Measurements from ENCODE around the gene ATRAID. TPM values are rescaled to one million over a fixed set of nuclear protein-coding genes. Genes with fewer than 3 reads are reported as not detected.
A peak's percentile ranks its signal among the peaks of the same experiment; 100 is the strongest.
"Not testable (repeated sequence)": the region's sequence is repeated elsewhere in the genome, so short reads cannot be mapped to it uniquely, and the experiment has no call there.

ATRAID gene
- total RNA-seq, 1 experiment from 2014 or later: 182 TPM

- Histone ChIP-seq H3K36me3 (replicated peaks; ENCODE audit: control insufficient read depth, insufficient read depth, low read length) (no peaks in the 10 kb centered on the region), H3K4me3 (ENCODE audit: insufficient read depth, low read depth, low read length) (no peak overlapping the region), H3K27me3 (ENCODE audit: control insufficient read depth, insufficient read depth, low read length) (no peaks in the 10 kb centered on the region)
- no peak for DNase-seq
Measured at GRCh38 chr2:27184115-27184514, 27.7 kb upstream of the ATRAID start.

GRCh38 chr2:27185331-27186026, 26.4 kb upstream of the ATRAID start:
- no peak for DNase-seq
- Histone ChIP-seq H3K4me3 (ENCODE audit: insufficient read depth, low read depth, low read length) (no peak overlapping the region), H3K27me3 (ENCODE audit: control insufficient read depth, insufficient read depth, low read length) (no peaks in the 10 kb centered on the region), H3K36me3 (replicated peaks; ENCODE audit: control insufficient read depth, insufficient read depth, low read length) (no peaks in the 10 kb centered on the region)

- Histone ChIP-seq H3K4me3 (ENCODE audit: insufficient read depth, low read depth, low read length) (no peak overlapping the region), H3K36me3 (replicated peaks; ENCODE audit: control insufficient read depth, insufficient read depth, low read length) (no peaks in the 10 kb centered on the region), H3K27me3 (ENCODE audit: control insufficient read depth, insufficient read depth, low read length) (no peaks in the 10 kb centered on the region)
- no peak for DNase-seq
Measured at GRCh38 chr2:27186613-27187345, 25.1 kb upstream of the ATRAID start.

- Histone ChIP-seq H3K27me3 (ENCODE audit: control insufficient read depth, insufficient read depth, low read length) (no peaks in the 10 kb centered on the region), H3K36me3 (replicated peaks; ENCODE audit: control insufficient read depth, insufficient read depth, low read length) (no peaks in the 10 kb centered on the region)
- no peak for DNase-seq
Measured at GRCh38 chr2:27189989-27190388, 21.9 kb upstream of the ATRAID start.

GRCh38 chr2:27191070-27191829, 20.6 kb upstream of the ATRAID start:
- Histone ChIP-seq H3K27me3 (ENCODE audit: control insufficient read depth, insufficient read depth, low read length) (no peaks in the 10 kb centered on the region), H3K36me3 (replicated peaks; ENCODE audit: control insufficient read depth, insufficient read depth, low read length) (no peaks in the 10 kb centered on the region), H3K4me3 (ENCODE audit: insufficient read depth, low read depth, low read length) (no peak overlapping the region)
- peak; percentile 80 for DNase-seq

More at GRCh38 chr2:27189989-27190388, 21.9 kb upstream of the ATRAID start:
- H3K4me3 ChIP-seq (ENCODE audit: insufficient read depth, low read depth, low read length): no peak overlapping the region

- Histone ChIP-seq H3K4me3 (ENCODE audit: insufficient read depth, low read depth, low read length) (no peak overlapping the region), H3K36me3 (replicated peaks; ENCODE audit: control insufficient read depth, insufficient read depth, low read length) (peaks cover 2% of the 10 kb centered on the region; the same call in 1 of the 2 replicates), H3K27me3 (ENCODE audit: control insufficient read depth, insufficient read depth, low read length) (no peaks in the 10 kb centered on the region)
- DNase-seq: no peak
Measured at GRCh38 chr2:27194538-27195354, 17.1 kb upstream of the ATRAID start.

- not testable (repeated sequence) for H3K36me3 ChIP-seq (replicated peaks; ENCODE audit: control insufficient read depth, insufficient read depth, low read length); H3K27me3 ChIP-seq (ENCODE audit: control insufficient read depth, insufficient read depth, low read length); H3K4me3 ChIP-seq (ENCODE audit: insufficient read depth, low read depth, low read length); DNase-seq
Measured at GRCh38 chr2:27195799-27196198, 16.0 kb upstream of the ATRAID start.

- not testable (repeated sequence) for H3K4me3 ChIP-seq (ENCODE audit: insufficient read depth, low read depth, low read length); DNase-seq; H3K27me3 ChIP-seq (ENCODE audit: control insufficient read depth, insufficient read depth, low read length)
- peaks cover 23% of the 10 kb centered on the region for H3K36me3 ChIP-seq (replicated peaks; ENCODE audit: control insufficient read depth, insufficient read depth, low read length)
Measured at GRCh38 chr2:27198068-27198467, 13.8 kb upstream of the ATRAID start.

GRCh38 chr2:27198627-27199026, 13.2 kb upstream of the ATRAID start:
- no peaks in the 10 kb centered on the region for H3K27me3 ChIP-seq (ENCODE audit: control insufficient read depth, insufficient read depth, low read length)
- no peak for DNase-seq
- no peak overlapping the region for H3K4me3 ChIP-seq (ENCODE audit: insufficient read depth, low read depth, low read length)
- peaks cover 28% of the 10 kb centered on the region for H3K36me3 ChIP-seq (replicated peaks; ENCODE audit: control insufficient read depth, insufficient read depth, low read length)

- Histone ChIP-seq H3K36me3 (replicated peaks; ENCODE audit: control insufficient read depth, insufficient read depth, low read length) (peaks cover 34% of the 10 kb centered on the region), H3K4me3 (ENCODE audit: insufficient read depth, low read depth, low read length) (no peak overlapping the region), H3K27me3 (ENCODE audit: control insufficient read depth, insufficient read depth, low read length) (no peaks in the 10 kb centered on the region)
- no peak for DNase-seq
Measured at GRCh38 chr2:27199241-27199640, 12.6 kb upstream of the ATRAID start.

GRCh38 chr2:27201675-27202074, 10.2 kb upstream of the ATRAID start:
- DNase-seq: peak; percentile 10
- Histone ChIP-seq H3K36me3 (replicated peaks; ENCODE audit: control insufficient read depth, insufficient read depth, low read length) (peaks cover 54% of the 10 kb centered on the region), H3K4me3 (ENCODE audit: insufficient read depth, low read depth, low read length) (no peak overlapping the region), H3K27me3 (ENCODE audit: control insufficient read depth, insufficient read depth, low read length) (no peaks in the 10 kb centered on the region)

- peaks cover 64% of the 10 kb centered on the region for H3K36me3 ChIP-seq (replicated peaks; ENCODE audit: control insufficient read depth, insufficient read depth, low read length)
- H3K4me3 ChIP-seq (ENCODE audit: insufficient read depth, low read depth, low read length): no peak overlapping the region
- no peak for DNase-seq
- H3K27me3 ChIP-seq (ENCODE audit: control insufficient read depth, insufficient read depth, low read length): no peaks in the 10 kb centered on the region
Measured at GRCh38 chr2:27202854-27203253, 9.0 kb upstream of the ATRAID start.

GRCh38 chr2:27203741-27204140, 8.1 kb upstream of the ATRAID start:
- no peak overlapping the region for H3K4me3 ChIP-seq (ENCODE audit: insufficient read depth, low read depth, low read length)
- peak; percentile 8 for DNase-seq
- H3K27me3 ChIP-seq (ENCODE audit: control insufficient read depth, insufficient read depth, low read length): no peaks in the 10 kb centered on the region
- peaks cover 69% of the 10 kb centered on the region for H3K36me3 ChIP-seq (replicated peaks; ENCODE audit: control insufficient read depth, insufficient read depth, low read length)

GRCh38 chr2:27204566-27204965, 7.3 kb upstream of the ATRAID start:
- H3K36me3 ChIP-seq (replicated peaks; ENCODE audit: control insufficient read depth, insufficient read depth, low read length): peaks cover 70% of the 10 kb centered on the region

More at GRCh38 chr2:27204566-27204965, 7.3 kb upstream of the ATRAID start:
- Histone ChIP-seq H3K4me3 (ENCODE audit: insufficient read depth, low read depth, low read length) (no peak overlapping the region), H3K27me3 (ENCODE audit: control insufficient read depth, insufficient read depth, low read length) (no peaks in the 10 kb centered on the region)
- DNase-seq: no peak
